SK-N-SH treated with all-trans-retinoic acid at 6 μM for 48 hours (cell line): ENCODE results near the gene CFAP97.
"Not testable (repeated sequence)": the region's sequence is repeated elsewhere in the genome, so short reads cannot be mapped to it uniquely, and the experiment has no call there.

ENCODE experiments used
- ATAC-seq: fragments of 200-7000 bp; cut with Tn5 transposase; 3 replicates; pipeline ENCODE4 v1.9.1; 2020; ENCODE audit warnings: mild to moderate bottlenecking, moderate library complexity
- BACH2 ChIP-seq: fragments of 250-450 bp; sonication (Bioruptor Pico); IDR thresholded peaks from 2 replicates; pipeline ENCODE4 v1.9.0; 2021; ENCODE audit warnings: mild to moderate bottlenecking, borderline replicate concordance
- CREB5 ChIP-seq: fragments of 250-450 bp; sonication (Bioruptor Pico); IDR thresholded peaks from 2 replicates; pipeline ENCODE4 v1.5.1; 2020; ENCODE audit warnings: low read depth, mild to moderate bottlenecking, moderate library complexity
- CSDC2 ChIP-seq: fragments of 250-450 bp; sonication (Bioruptor Pico); IDR thresholded peaks from 2 replicates; pipeline ENCODE4 v1.5.0; 2020; ENCODE audit warnings: mild to moderate bottlenecking, moderate library complexity
- CSRNP3 ChIP-seq: fragments of 250-450 bp; sonication (Bioruptor Pico); IDR thresholded peaks from 2 replicates; pipeline ENCODE4 v1.5.1; 2021; ENCODE audit warnings: mild to moderate bottlenecking, moderate library complexity
- ESRRG ChIP-seq: fragments of 250-450 bp; sonication (Bioruptor Pico); IDR thresholded peaks from 2 replicates; pipeline ENCODE4 v1.6.1; 2021; ENCODE audit warnings: mild to moderate bottlenecking
- GLIS3 ChIP-seq: fragments of 250-450 bp; sonication (Bioruptor Pico); IDR thresholded peaks from 2 replicates; pipeline ENCODE4 v1.5.0; 2020; ENCODE audit warnings: mild to moderate bottlenecking, moderate library complexity
- ISL1 ChIP-seq: fragments of 250-450 bp; sonication (Bioruptor Pico); IDR thresholded peaks from 2 replicates; pipeline ENCODE4 v2.1.2; 2022; ENCODE audit warnings: mild to moderate bottlenecking, moderate library complexity
- OSR1 ChIP-seq: fragments of 250-450 bp; sonication (Bioruptor Pico); IDR thresholded peaks from 2 replicates; pipeline ENCODE4 v1.8.0; 2022; ENCODE audit warnings: moderate library complexity, mild to moderate bottlenecking, inconsistent platforms
- PATZ1 ChIP-seq: fragments of 250-450 bp; sonication (Bioruptor Pico); IDR thresholded peaks from 2 replicates; pipeline ENCODE4 v1.8.0; 2020; ENCODE audit warnings: mild to moderate bottlenecking, moderate library complexity, borderline replicate concordance
- POU6F1 ChIP-seq: fragments of 250-450 bp; sonication (Bioruptor Pico); IDR thresholded peaks from 2 replicates; pipeline ENCODE4 v1.8.0; 2021; ENCODE audit warnings: low read depth, mild to moderate bottlenecking, moderate library complexity, borderline replicate concordance
- PPARA ChIP-seq: fragments of 250-450 bp; sonication (Bioruptor Pico); IDR thresholded peaks from 2 replicates; pipeline ENCODE4 v1.5.0; 2020; ENCODE audit warnings: mild to moderate bottlenecking, borderline replicate concordance
- RARB ChIP-seq: fragments of 250-450 bp; sonication (Bioruptor Pico); IDR thresholded peaks from 2 replicates; pipeline ENCODE4 v1.8.0; 2021; ENCODE audit warnings: mild to moderate bottlenecking, moderate library complexity
- SNAI2 ChIP-seq: fragments of 250-450 bp; sonication (Bioruptor Pico); IDR thresholded peaks from 2 replicates; pipeline ENCODE4 v1.5.0; 2020; ENCODE audit warnings: mild to moderate bottlenecking, moderate library complexity
- TCF4 ChIP-seq: fragments of 250-450 bp; sonication (Bioruptor Pico); IDR thresholded peaks from 2 replicates; pipeline ENCODE4 v1.8.0; 2021; ENCODE audit warnings: mild to moderate bottlenecking, moderate library complexity, borderline replicate concordance
- TOX ChIP-seq: fragments of 250-450 bp; sonication (Bioruptor Pico); IDR thresholded peaks from 2 replicates; pipeline ENCODE4 v1.8.0; 2021; ENCODE audit warnings: mild to moderate bottlenecking, moderate library complexity, borderline replicate concordance
- ZC3H10 ChIP-seq: fragments of 250-450 bp; sonication (Bioruptor Pico); IDR thresholded peaks from 2 replicates; pipeline ENCODE4 v1.5.1; 2021; ENCODE audit warnings: mild to moderate bottlenecking, moderate library complexity
- ZFP3 ChIP-seq: fragments of 250-450 bp; sonication (Bioruptor Pico); IDR thresholded peaks from 2 replicates; pipeline ENCODE4 v1.5.0; 2020; ENCODE audit warnings: mild to moderate bottlenecking, moderate library complexity
- ZFP30 ChIP-seq: fragments of 450-650 bp; formaldehyde crosslinking; IDR thresholded peaks from 2 replicates; pipeline ENCODE4 v1.5.0; 2022; ENCODE audit warnings: mild to moderate bottlenecking, moderate library complexity
- ZNF565 ChIP-seq: fragments of 450-650 bp; formaldehyde crosslinking; conservative IDR thresholded peaks from 2 replicates; pipeline ENCODE4 v1.5.0; 2020; ENCODE audit warnings: low read depth, mild to moderate bottlenecking, moderate library complexity
- ZNF70 ChIP-seq: fragments of 450-650 bp; formaldehyde crosslinking; IDR thresholded peaks from 2 replicates; pipeline ENCODE4 v1.5.0; 2020; ENCODE audit warnings: mild to moderate bottlenecking, moderate library complexity

Gene CFAP97

GRCh38 chr4:185242749-185243533, 39.1 kb upstream of the CFAP97 start:
- no peak for TF ChIP-seq SNAI2 (CRISPR knock-in tag)
- no peak for TF ChIP-seq GLIS3 (CRISPR knock-in tag)
- no peak for TF ChIP-seq ISL1 (CRISPR knock-in tag)
- no peak for TF ChIP-seq PATZ1 (CRISPR knock-in tag)
- no peak for TF ChIP-seq ZNF565 (CRISPR knock-in tag)
- TF ChIP-seq CREB5 (CRISPR knock-in tag), result no peak
- TF ChIP-seq, all 23 proteins: peak for 0
- ATAC-seq, result peak; percentile 40; the same call in 2 of the 3 replicates

- not testable (repeated sequence) for ATAC-seq
These were observed 36.7 kb upstream of the CFAP97 start for GRCh38 chr4:185240486-185240885.

- no peak for TF ChIP-seq ZFP3
- TF ChIP-seq ZNF70 (CRISPR knock-in tag), result no peak
- TF ChIP-seq POU6F1 (CRISPR knock-in tag), result no peak
- no peak for TF ChIP-seq ISL1 (CRISPR knock-in tag)
- no peak for TF ChIP-seq CSDC2
- TF ChIP-seq PPARA (CRISPR knock-in tag), result no peak
- TF ChIP-seq BACH2 (CRISPR knock-in tag), result no peak
- TF ChIP-seq TCF4 (CRISPR knock-in tag), result no peak
- no peak for TF ChIP-seq ZFP30 (CRISPR knock-in tag)
- no peak for TF ChIP-seq ESRRG
- TF ChIP-seq PATZ1 (CRISPR knock-in tag), result no peak
- TF ChIP-seq ZNF565 (CRISPR knock-in tag), result no peak
- no peak for TF ChIP-seq TOX (CRISPR knock-in tag)
- no peak for TF ChIP-seq ZC3H10 (CRISPR knock-in tag)
- no peak for TF ChIP-seq CREB5 (CRISPR knock-in tag)
- TF ChIP-seq SNAI2 (CRISPR knock-in tag), result no peak
- no peak for TF ChIP-seq OSR1 (CRISPR knock-in tag)
- TF ChIP-seq CSRNP3 (CRISPR knock-in tag), result no peak
- no peak for TF ChIP-seq RARB
- no peak for TF ChIP-seq GLIS3 (CRISPR knock-in tag)
- ATAC-seq, result no peak
These were observed 35.0 kb upstream of the CFAP97 start for GRCh38 chr4:185238750-185239149.
